Aorta (tissue), 5 donors: ENCODE data around the gene ITGB2. TPM values are rescaled to one million over a fixed set of nuclear protein-coding genes. Genes with fewer than 3 reads are reported as not detected.

Source experiments
- ATAC-seq: fragments of 200-7000 bp; cut with Tn5 transposase; one replicate; pipeline ENCODE4 v1.9.1; 2022; ENCODE audit warnings: moderate library complexity; ENCODE audit not compliant: low FRiP score
- DNase-seq, 2 donors: peaks; one replicate each; pipeline ENCODE4 v3.0.0-alpha.2; 2020
- H3K27ac ChIP-seq, 2 donors: one replicate each; pipeline ENCODE4 v1.5.1; 2013; ENCODE audit warnings: low read length in 2 of 2, mild to moderate bottlenecking in 2 of 2, moderate library complexity in 2 of 2, control low read depth in 1 of 2, inconsistent platforms in 1 of 2, low read depth in 1 of 2
- H3K27me3 ChIP-seq, 2 donors: one replicate each; pipeline ENCODE4 v1.6.1; 2013; ENCODE audit warnings: control low read depth in 1 of 2, low read length in 1 of 2, mild to moderate bottlenecking in 1 of 2, moderate library complexity in 1 of 2; ENCODE audit not compliant: insufficient read depth in 2 of 2, control insufficient read depth in 1 of 2
- H3K36me3 ChIP-seq, 2 donors: one replicate each; pipeline ENCODE4 v1.6.1; 2013; ENCODE audit warnings: control low read depth in 1 of 2, low read length in 1 of 2, mild to moderate bottlenecking in 1 of 2; ENCODE audit not compliant: insufficient read depth in 2 of 2, control insufficient read depth in 1 of 2
- H3K4me1 ChIP-seq, 2 donors: one replicate each; pipeline ENCODE4 v1.6.1; 2013; ENCODE audit warnings: low read length in 2 of 2, control low read depth in 1 of 2, mild to moderate bottlenecking in 1 of 2, moderate library complexity in 1 of 2; ENCODE audit not compliant: insufficient read depth in 2 of 2, control insufficient read depth in 1 of 2
- H3K4me3 ChIP-seq, 2 donors: one replicate each; pipeline ENCODE4 v1.5.1; 2013; ENCODE audit warnings: low read length in 2 of 2, control low read depth in 1 of 2, mild to moderate bottlenecking in 1 of 2
- H3K9me3 ChIP-seq: one replicate; pipeline ENCODE4 v1.6.1; 2013; ENCODE audit warnings: mild to moderate bottlenecking, low read length; ENCODE audit not compliant: control insufficient read depth
- WGBS, 2 donors: extraction: QIAGEN DNeasy Blood & Tissue Kit; methylation state at CpG; one replicate each; pipeline ENCODE4 v1.1.7; 2013; 5-methylcytosine and 5-hydroxymethylcytosine counted together
- intact Hi-C, 2 donors: fragments of 100-400 bp; cut with DNase I; formaldehyde crosslinking; loops; one replicate each; pipeline versions ENCODE4 v1.14.2 to v1.15.0; 2022
- polyA plus RNA-seq, 2 donors: library from polyadenylated mRNA; stranded (reverse); fragments of 200-250 nt; gene quantifications; one replicate each; pipeline ENCODE4 v1.2.3, GENCODE V29; 2013
- total RNA-seq, 2 donors: library from RNA; stranded (reverse); fragmentation: NEBNext Ultra II Directional; extraction: Animal tissue kit (Norgen Biotek cat#: 25700); gene quantifications; one replicate each; pipeline ENCODE4 v1.2.1, GENCODE V29; 2021
- donor health status: healthy with polysubstance abuse.
- donor health status: Bipolar disorder and iron deficiency.
- donor health status: DM: no; HTN: no; CAD: no.
- donor health status: DM: no; HTN: no; CAD: no.
- donor health status: DM: yes; HTN: yes; CAD: no.

Gene ITGB2
- total and polyA plus RNA-seq, 4 donors = 6.7 to 110 (median 57.0) TPM

GRCh38 chr21:44927259-44927586, 6.5 kb upstream of the ITGB2 start:
- H3K9me3 ChIP-seq = no peaks in the 10 kb centered on the region
- DNase-seq (peak in 1 of 2 donors; percentile 71), ATAC-seq (no peak)
- H3K27me3 ChIP-seq = no peaks in the 10 kb centered on the region
- no peaks in the 10 kb centered on the region for H3K4me1 ChIP-seq
- H3K27ac ChIP-seq = no peak overlapping the region
- intact Hi-C loops = no loop called here
- no peak overlapping the region for H3K4me3 ChIP-seq
- no peaks in the 10 kb centered on the region for H3K36me3 ChIP-seq
- WGBS, 2 donors = 26 to 27% methylated on average over 4 of the region's 4 CpGs

DNA sequence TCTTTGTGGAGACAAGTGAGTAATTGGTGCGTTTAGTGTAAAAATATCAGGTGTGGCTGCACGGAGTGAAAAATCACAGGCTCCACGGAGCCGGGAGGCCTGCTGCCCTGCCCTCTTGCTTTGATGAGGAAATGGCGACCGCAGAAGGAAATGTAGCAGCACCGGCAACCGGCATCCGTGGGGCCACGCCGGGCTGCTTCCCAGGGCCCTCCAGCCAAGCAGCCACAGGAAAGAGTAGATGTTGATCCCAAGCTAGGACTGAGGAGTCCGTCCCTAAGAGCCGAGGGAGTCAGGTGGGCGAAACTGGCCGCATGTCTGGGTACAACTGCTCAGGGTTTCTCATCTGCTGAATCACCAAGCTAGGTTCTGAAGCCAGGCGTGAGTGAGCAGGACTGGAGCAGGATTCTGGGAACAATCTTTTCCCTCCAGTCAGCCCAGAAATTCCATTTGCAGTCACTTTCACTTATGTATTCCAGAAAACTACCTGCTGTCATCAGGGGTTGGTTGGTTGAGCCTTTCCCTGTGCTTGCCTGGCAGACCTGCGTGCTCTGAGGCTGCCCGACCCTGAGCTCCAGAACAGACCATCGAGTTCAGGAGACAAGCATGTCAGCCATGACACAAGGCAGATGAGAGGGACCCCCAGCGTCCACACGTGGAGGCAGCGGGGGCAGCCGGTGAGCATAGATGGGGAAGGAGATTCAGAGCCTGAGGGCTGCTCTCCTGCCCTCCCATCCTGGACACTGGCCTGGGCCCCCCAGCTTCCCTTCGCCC, 5.8 kb upstream of the ITGB2 start:
- H3K4me3 ChIP-seq = no peak overlapping the region
- intact Hi-C loops = no loop called here
- no peaks in the 10 kb centered on the region for H3K27me3 ChIP-seq
- no peaks in the 10 kb centered on the region for H3K4me1 ChIP-seq
- no peaks in the 10 kb centered on the region for H3K36me3 ChIP-seq
- peak; percentile 50 to 75 for DNase-seq
- no peak overlapping the region for H3K27ac ChIP-seq
- no peaks in the 10 kb centered on the region for H3K9me3 ChIP-seq
- ATAC-seq = no peak
- WGBS, 2 donors = 66 to 69% methylated on average over 24 of the region's 24 CpGs

DNA sequence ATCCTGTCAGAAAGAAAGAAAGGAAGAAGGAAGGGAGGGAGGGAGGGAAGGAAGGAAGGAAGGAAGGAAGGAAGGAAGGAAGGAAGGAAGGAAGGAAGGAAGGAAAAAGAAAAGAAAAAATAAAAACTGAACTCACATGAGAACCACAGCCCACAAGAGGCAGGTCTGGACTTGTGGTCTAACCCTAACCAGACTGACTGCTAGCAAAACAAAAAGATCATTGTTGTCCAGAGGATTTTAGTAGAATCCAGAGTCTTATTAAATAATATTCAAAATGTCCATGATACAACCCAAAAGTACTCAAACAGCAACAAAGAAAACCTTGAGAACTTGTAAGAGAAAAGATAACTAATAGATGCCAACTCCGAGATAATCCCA, 4.7 kb upstream of the ITGB2 start:
- intact Hi-C loops = no loop called here
- Histone ChIP-seq H3K27ac (no peak overlapping the region), H3K9me3 (no peaks in the 10 kb centered on the region), H3K27me3 (no peaks in the 10 kb centered on the region), H3K36me3 (no peaks in the 10 kb centered on the region), H3K4me3 (no peak overlapping the region), H3K4me1 (no peaks in the 10 kb centered on the region)
- 94% methylated on average over 1 of the region's 1 CpG for WGBS, 2 donors
- no peak for ATAC-seq
- DNase-seq = no peak

- WGBS, 2 donors = 53 to 55% methylated on average over 10 of the region's 10 CpGs
- Histone ChIP-seq H3K9me3 (no peaks in the 10 kb centered on the region), H3K27ac (no peak overlapping the region), H3K36me3 (no peaks in the 10 kb centered on the region), H3K4me1 (no peaks in the 10 kb centered on the region), H3K27me3 (no peaks in the 10 kb centered on the region), H3K4me3 (no peak overlapping the region)
- DNase-seq (no peak), ATAC-seq (no peak)
- intact Hi-C loops = no loop called here
Measured at GRCh38 chr21:44924606-44925377, 4.1 kb upstream of the ITGB2 start.

- ATAC-seq = no peak
- no peaks in the 10 kb centered on the region for H3K27me3 ChIP-seq
- DNase-seq = no peak
- no peak overlapping the region for H3K27ac ChIP-seq
- H3K9me3 ChIP-seq = no peaks in the 10 kb centered on the region
- 80 to 83% methylated on average over 10 of the region's 10 CpGs for WGBS, 2 donors
- H3K4me1 ChIP-seq = no peaks in the 10 kb centered on the region
- intact Hi-C loops = no loop called here
- no peak overlapping the region for H3K4me3 ChIP-seq
- H3K36me3 ChIP-seq = no peaks in the 10 kb centered on the region
Measured at GRCh38 chr21:44923480-44924084, 2.9 kb upstream of the ITGB2 start.

DNA sequence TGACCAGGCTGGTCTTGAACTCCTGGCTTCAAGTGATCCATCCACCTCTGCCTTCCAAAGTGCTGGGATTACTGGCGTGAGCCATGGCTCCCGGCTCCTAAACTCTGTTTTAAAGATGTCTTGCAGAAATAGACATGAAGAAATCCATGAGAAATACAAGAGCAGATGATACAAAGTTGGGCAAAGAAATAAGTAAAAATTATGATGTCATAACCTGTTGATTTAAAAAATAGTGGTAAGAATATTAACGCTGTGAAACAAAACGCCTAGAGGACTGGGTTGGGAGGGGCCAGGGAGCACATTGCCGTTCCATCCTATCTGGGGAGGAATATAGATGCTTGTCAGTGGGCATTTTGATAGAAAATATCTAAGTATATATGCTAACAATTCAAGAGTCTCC, 1.2 kb upstream of the ITGB2 start:
- Histone ChIP-seq H3K27ac (no peak overlapping the region), H3K27me3 (no peaks in the 10 kb centered on the region), H3K4me1 (no peaks in the 10 kb centered on the region), H3K9me3 (no peaks in the 10 kb centered on the region), H3K4me3 (no peak overlapping the region), H3K36me3 (no peaks in the 10 kb centered on the region)
- intact Hi-C loops = no loop called here
- 71 to 76% methylated on average over 5 of the region's 5 CpGs for WGBS, 2 donors
- ATAC-seq (no peak), DNase-seq (no peak)

DNA sequence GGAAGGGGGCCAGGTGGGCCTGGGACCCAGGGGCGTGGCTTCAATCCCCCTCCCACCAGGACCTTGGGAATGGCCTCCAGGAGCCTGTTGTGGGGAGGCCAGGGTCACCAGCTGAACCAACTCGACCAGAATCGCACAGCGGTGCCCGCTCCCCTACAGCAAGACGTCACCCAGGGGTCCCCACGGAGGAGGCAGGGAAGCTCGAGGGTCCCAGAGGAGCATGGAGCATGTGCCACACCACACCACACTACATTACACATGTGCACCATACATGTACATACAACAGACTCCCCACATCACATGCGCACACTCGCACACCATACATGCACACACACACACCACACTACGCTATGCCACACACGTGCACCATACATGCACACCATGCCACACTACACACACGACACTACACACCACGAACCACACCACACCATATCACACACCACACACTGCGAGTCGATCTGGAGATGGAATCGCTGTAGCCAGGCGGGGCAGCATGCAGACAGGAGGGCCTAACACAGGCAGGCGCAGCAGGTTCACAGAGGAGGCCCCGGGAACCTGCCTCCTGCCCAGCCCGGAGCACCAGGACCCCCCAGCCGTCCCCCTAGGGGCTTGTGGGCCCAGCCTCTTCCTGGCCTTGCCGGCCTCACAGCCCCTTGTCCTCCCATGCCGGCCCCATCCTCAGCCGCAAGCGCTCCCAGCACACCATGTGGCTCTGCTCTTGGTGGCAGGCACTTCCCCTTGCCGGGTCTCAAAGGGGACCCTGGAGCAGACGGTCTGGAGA, 596 bp downstream of the ITGB2 start:
- ATAC-seq = peak; percentile 26
- H3K4me1 ChIP-seq = no peaks in the 10 kb centered on the region
- intact Hi-C loops = no loop called here

GRCh38 chr21:44919111-44919912, 1.4 kb downstream of the ITGB2 start:
- ATAC-seq (peak; percentile 17), DNase-seq (peak in 1 of 2 donors; percentile 64)
- 40 to 49% methylated on average over 22 to 23 of the region's 26 CpGs for WGBS, 2 donors
- Histone ChIP-seq H3K4me3 (no peak overlapping the region), H3K4me1 (no peaks in the 10 kb centered on the region), H3K27ac (no peak overlapping the region), H3K27me3 (no peaks in the 10 kb centered on the region), H3K36me3 (no peaks in the 10 kb centered on the region), H3K9me3 (no peaks in the 10 kb centered on the region)
- intact Hi-C loops = no loop called here

More for the DNA sequence above, 596 bp downstream of the ITGB2 start:
- no peak overlapping the region for H3K27ac ChIP-seq
- H3K36me3 ChIP-seq = no peaks in the 10 kb centered on the region
- H3K4me3 ChIP-seq = no peak overlapping the region
- peak in 1 of 2 donors; percentile 53 for DNase-seq
- no peaks in the 10 kb centered on the region for H3K9me3 ChIP-seq
- 65 to 75% methylated on average over 25 to 28 of the region's 28 CpGs for WGBS, 2 donors
- no peaks in the 10 kb centered on the region for H3K27me3 ChIP-seq
